Stimulated activated CD4-positive, alpha-beta T cell treated with anti-CD3 and anti-CD28 coated beads, Interleukin-15, amount 100 ng/mL, for 48 hours (primary cell): ENCODE data around the gene RAB35.

ENCODE experiments used
- DNase-seq, 2 donors: peaks; one replicate each; pipeline ENCODE4 v3.0.0-alpha.2; 2020; ENCODE audit warnings: low read depth in 2 of 2

Gene RAB35

GRCh38 chr12:120116441-120116791, at the start of gene RAB35:
RAB35 (minus strand) TSS chr12:120116753; CDS start chr12:120116650, 103 bp downstream.
- no peak for DNase-seq

GRCh38 chr12:120164293-120164692, 47.7 kb upstream of the RAB35 start:
- no peak for DNase-seq

GRCh38 chr12:120162763-120163162, 46.2 kb upstream of the RAB35 start:
- DNase-seq, result no peak

- no peak for DNase-seq
Observed at GRCh38 chr12:120161852-120162251, 45.3 kb upstream of the RAB35 start.

GRCh38 chr12:120159509-120160237, 43.1 kb upstream of the RAB35 start:
- DNase-seq, result no peak

GRCh38 chr12:120158351-120158750, 41.8 kb upstream of the RAB35 start:
- DNase-seq, result no peak

GRCh38 chr12:120157678-120158077, 41.1 kb upstream of the RAB35 start:
- no peak for DNase-seq

- no peak for DNase-seq
Observed at GRCh38 chr12:120156315-120157259, 40.0 kb upstream of the RAB35 start.

GRCh38 chr12:120155072-120155471, 38.5 kb upstream of the RAB35 start:
- no peak for DNase-seq

GRCh38 chr12:120150919-120151525, 34.5 kb upstream of the RAB35 start:
- DNase-seq, result no peak

- no peak for DNase-seq
Observed at GRCh38 chr12:120148011-120148410, 31.5 kb upstream of the RAB35 start.

- DNase-seq, result no peak
Observed at GRCh38 chr12:120145164-120145563, 28.6 kb upstream of the RAB35 start.

GRCh38 chr12:120144215-120144614, 27.7 kb upstream of the RAB35 start:
- DNase-seq, result no peak

- DNase-seq, result no peak
Observed at GRCh38 chr12:120142231-120142877, 25.8 kb upstream of the RAB35 start.

- DNase-seq, result no peak
Observed at GRCh38 chr12:120141336-120141735, 24.8 kb upstream of the RAB35 start.

- no peak for DNase-seq
Observed at GRCh38 chr12:120140603-120141002, 24.1 kb upstream of the RAB35 start.

GRCh38 chr12:120139958-120140357, 23.4 kb upstream of the RAB35 start:
- DNase-seq, result no peak

- no peak for DNase-seq
Observed at GRCh38 chr12:120138366-120138765, 21.8 kb upstream of the RAB35 start.

GRCh38 chr12:120137833-120138232, 21.3 kb upstream of the RAB35 start:
- DNase-seq, result no peak

- no peak for DNase-seq
Observed at GRCh38 chr12:120136093-120136770, 19.7 kb upstream of the RAB35 start.

GRCh38 chr12:120134307-120134980, 17.9 kb upstream of the RAB35 start:
- no peak for DNase-seq
